OCI-LY7 (cell line): ENCODE results near the gene ZDHHC9. TPM values are rescaled to one million over a fixed set of nuclear protein-coding genes. Genes with fewer than 3 reads are reported as not detected.

ENCODE experiments used
- BruUV-seq: library from RNA; stranded (reverse); fragments of 400-500 nt; replicated peaks from 2 replicates; lab custom pipeline; 2021; lab: Mats Ljungman, UMichigan
- CTCF ChIA-PET: fragments of 300-600 bp; sonication (Branson Sonifier 250); formaldehyde crosslinking; loops from one replicate; lab custom pipeline; 2022; ENCODE audit warnings: antibody characterized with exemption; ENCODE audit not compliant: unreplicated experiment; lab: Charles Lee
- POLR2A ChIA-PET: fragments of 300-600 bp; sonication (Branson Sonifier 250); formaldehyde crosslinking; loops from one replicate; lab custom pipeline; 2022; ENCODE audit warnings: antibody characterized with exemption; lab: Charles Lee
- DNase-seq: peaks from one replicate; pipeline ENCODE4 v3.0.0-alpha.2; 2015; ENCODE audit warnings: low spot score
- H2AFZ ChIP-seq: fragments of 200-600 bp; sonication (generic), shearing (Covaris generic); 2 replicates; pipeline ENCODE4 v1.6.1; 2014; ENCODE audit warnings: mild to moderate bottlenecking, antibody characterized with exemption, low read length, moderate library complexity
- H3K27ac ChIP-seq: fragments of 200-600 bp; sonication (generic); 2 replicates; pipeline ENCODE4 v1.5.1; 2014; ENCODE audit warnings: mixed run types, low read depth, mild to moderate bottlenecking, moderate library complexity, low read length, inconsistent platforms; ENCODE audit not compliant: poor library complexity, severe bottlenecking
- H3K36me3 ChIP-seq: fragments of 200-600 bp; sonication (generic); 2 replicates; pipeline ENCODE4 v1.6.1; 2014; ENCODE audit warnings: mild to moderate bottlenecking, antibody characterized with exemption, low read length, moderate library complexity, mixed read lengths; ENCODE audit not compliant: insufficient read depth
- H3K4me1 ChIP-seq: fragments of 200-600 bp; sonication (generic); 2 replicates; pipeline ENCODE4 v1.5.1; 2014; ENCODE audit warnings: mild to moderate bottlenecking, low read length; ENCODE audit not compliant: insufficient read depth, poor library complexity, severe bottlenecking
- H3K4me2 ChIP-seq: fragments of 200-600 bp; sonication (generic); 2 replicates; pipeline ENCODE4 v1.6.1; 2014; ENCODE audit warnings: mild to moderate bottlenecking, low read length
- H3K4me3 ChIP-seq: fragments of 200-600 bp; sonication (generic); 2 replicates; pipeline ENCODE4 v1.5.1; 2014; ENCODE audit warnings: mild to moderate bottlenecking, low read depth, low read length; ENCODE audit not compliant: poor library complexity, severe bottlenecking
- H3K79me2 ChIP-seq: fragments of 200-600 bp; sonication (generic); 2 replicates; pipeline ENCODE4 v1.6.1; 2016; ENCODE audit warnings: low read depth, mild to moderate bottlenecking, low read length, moderate library complexity, mixed read lengths; ENCODE audit not compliant: insufficient read depth
- H3K9me2 ChIP-seq: fragments of 200-600 bp; sonication (generic); 2 replicates; pipeline ENCODE4 v1.6.1; 2016; ENCODE audit warnings: mild to moderate bottlenecking, low read length, mixed read lengths; ENCODE audit not compliant: insufficient read depth
- H3K9me3 ChIP-seq: fragments of 200-600 bp; sonication (generic); 2 replicates; pipeline ENCODE4 v1.6.1; 2014; ENCODE audit warnings: mild to moderate bottlenecking, mixed run types, low read length, mixed read lengths
- H4K20me1 ChIP-seq: fragments of 200-600 bp; sonication (generic); 2 replicates; pipeline ENCODE4 v1.6.1; 2014; ENCODE audit warnings: mild to moderate bottlenecking, antibody characterized with exemption, low read length, moderate library complexity, mixed read lengths; ENCODE audit not compliant: insufficient read depth
- CTCF ChIP-seq: fragments of 200-600 bp; sonication (generic); conservative IDR thresholded peaks from 2 replicates; pipeline ENCODE4 v1.5.1; 2014; ENCODE audit warnings: mild to moderate bottlenecking, antibody characterized with exemption, low read length, moderate library complexity, mixed read lengths
- EZH2phosphoT487 ChIP-seq: fragments of 200-600 bp; sonication (generic); IDR thresholded peaks from 2 replicates; pipeline ENCODE4 v1.6.1; 2018; ENCODE audit warnings: low read depth, borderline replicate concordance, mild to moderate bottlenecking, mixed run types, antibody characterized with exemption, low read length, moderate library complexity, mixed read lengths
- intact Hi-C: fragments of 100-400 bp; cut with micrococcal nuclease; formaldehyde crosslinking; loops from one replicate; pipeline ENCODE4 v1.10.0; 2022; ENCODE audit not compliant: unreplicated experiment
- total RNA-seq, 2 experiments: library from RNA; depleted of rRNA in 1 of 2; stranded (reverse); fragments of >200 nt in 1 of 2; shearing (Covaris generic) in 1 of 2; gene quantifications; 2 replicates each; pipeline ENCODE4 v1.2.3, GENCODE V29; 2014 to 2022

The ZDHHC9 gene
- total RNA-seq, 2 experiments from 2014 or later = 8.2 to 11.3 TPM

- CTCF ChIA-PET = interaction anchor here (0.6 to 1.7 kb wide), 4 partner anchors 10 to 20 kb away, joined by 3 to 9 read pairs (median 5); no protein-coding TSS in a partner anchor
- H3K27ac ChIP-seq = peak overlapping the region; percentile 99
- H3K4me2 ChIP-seq = peak overlapping the region; percentile 70
- peak overlapping the region; percentile 71 for H2AFZ ChIP-seq
- H3K4me3 ChIP-seq = no peak overlapping the region
- intact Hi-C loops = loop anchor here (10.0 kb wide), 1 partner anchor 313 kb away; no protein-coding TSS in a partner anchor
- no peaks in the 10 kb centered on the region for H4K20me1 ChIP-seq
- no peaks in the 10 kb centered on the region for H3K79me2 ChIP-seq
- H3K9me2 ChIP-seq = no peaks in the 10 kb centered on the region
- peak; percentile 57 for DNase-seq
- 0 out of 2 replicates have a peak, but pooled peaks cover 4% of the 10 kb centered on the region for H3K9me3 ChIP-seq
- no peaks in the 10 kb centered on the region for H3K36me3 ChIP-seq
- H3K4me1 ChIP-seq = peaks cover 97% of the 10 kb centered on the region
- no peak for TF ChIP-seq CTCF
- no peak for TF ChIP-seq EZH2phosphoT487
- POLR2A ChIA-PET = interaction anchor here (0.5 to 7.9 kb wide), 9 partner anchors 9 to 314 kb away, joined by 3 to 126 read pairs (median 4); partner anchors contain the start of gene SASH3
- no TSS peak for BruUV-seq
Measured at GRCh38 chrX:129771266-129771995, 72.3 kb downstream of the ZDHHC9 start.

GRCh38 chrX:129769467-129770154 is 74.1 kb downstream of the ZDHHC9 start:
- Histone ChIP-seq H3K27ac (peak overlapping the region; percentile 100), H3K9me3 (0 out of 2 replicates have a peak, but pooled peaks cover 4% of the 10 kb centered on the region), H3K4me1 (peaks cover 88% of the 10 kb centered on the region), H3K9me2 (no peaks in the 10 kb centered on the region), H3K4me2 (peak overlapping the region; percentile 70), H3K79me2 (no peaks in the 10 kb centered on the region), H3K36me3 (no peaks in the 10 kb centered on the region), H2AFZ (no peak overlapping the region), H3K4me3 (no peak overlapping the region), H4K20me1 (no peaks in the 10 kb centered on the region)
- intact Hi-C loops = loop anchor here (1.0 to 10.0 kb wide), 2 partner anchors 11 to 315 kb away; no protein-coding TSS in a partner anchor
- ChIA-PET CTCF (interaction anchor here (1.0 to 1.6 kb wide), 3 partner anchors 8 to 11 kb away, joined by 3 to 4 read pairs (median 3); no protein-coding TSS in a partner anchor), POLR2A (interaction anchor here (0.7 to 7.9 kb wide), 6 partner anchors 8 to 86 kb away, joined by 3 to 126 read pairs (median 17); partner anchors contain the start of gene SASH3)
- TF ChIP-seq EZH2phosphoT487 (no peak), CTCF (no peak)
- peak; percentile 96 for DNase-seq
- TSS peak; percentile 84 for BruUV-seq
